ENCODE results near the gene CAPN14.

CAPN14 gene

DNA sequence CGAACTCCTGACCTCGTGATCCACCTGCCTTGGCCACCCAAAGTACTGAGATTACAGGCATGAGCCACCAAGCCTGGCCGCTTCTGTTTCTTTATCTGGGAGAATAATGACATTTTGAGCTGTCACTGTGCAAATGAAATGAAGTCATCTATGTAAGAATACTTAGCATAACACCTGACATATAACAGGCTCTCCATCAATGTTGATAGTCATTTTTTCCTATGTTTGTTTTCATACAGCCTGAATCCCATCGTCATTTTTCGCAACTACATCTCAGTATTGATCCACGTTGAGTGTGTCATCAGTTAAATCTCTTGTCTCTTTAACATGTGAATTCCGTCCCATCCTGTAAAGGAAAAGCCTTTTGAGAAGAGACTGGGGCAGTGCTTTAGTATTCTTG, 6.4 kb upstream of the CAPN14 start:
- FAIRE-seq = no peak

DNA sequence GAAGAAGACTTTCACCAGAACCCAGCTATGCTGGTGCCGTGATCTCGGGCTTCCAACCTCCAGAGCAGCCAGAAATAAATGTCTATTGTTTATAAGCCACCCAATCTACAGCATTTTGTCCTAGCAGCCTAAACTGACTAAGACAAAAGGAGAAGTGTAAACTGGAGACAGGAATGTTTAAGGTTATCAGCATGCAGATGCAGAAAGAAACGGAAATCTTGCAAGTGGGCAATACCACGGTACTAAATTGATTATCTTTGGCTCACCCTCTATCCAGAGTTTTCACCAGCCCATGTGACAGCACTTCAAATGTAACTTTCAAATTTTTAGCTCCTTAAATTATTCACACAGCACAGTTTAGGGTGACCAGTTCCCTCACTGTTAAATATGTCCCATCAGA, 5.7 kb upstream of the CAPN14 start:
- no peak for FAIRE-seq

DNA sequence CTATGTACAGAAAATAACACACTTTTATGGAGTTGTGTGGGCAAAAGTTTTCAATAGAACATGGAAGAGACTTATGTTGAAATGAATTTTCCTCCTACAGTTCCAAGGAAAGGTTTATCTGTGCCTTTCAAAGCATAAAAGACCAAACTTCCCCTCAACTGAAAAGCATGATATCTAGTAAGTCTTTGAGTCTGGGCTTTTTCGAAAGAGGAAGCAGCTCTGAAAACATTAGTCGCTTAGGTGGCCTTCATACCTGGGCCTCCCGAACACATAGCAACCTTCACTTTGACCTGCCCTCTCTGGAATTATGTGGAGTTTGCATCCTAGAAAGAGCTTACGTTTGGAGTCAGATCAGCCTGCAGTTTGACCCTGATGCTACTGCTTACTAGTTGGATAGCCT, 4.8 kb upstream of the CAPN14 start:
- FAIRE-seq = no peak

DNA sequence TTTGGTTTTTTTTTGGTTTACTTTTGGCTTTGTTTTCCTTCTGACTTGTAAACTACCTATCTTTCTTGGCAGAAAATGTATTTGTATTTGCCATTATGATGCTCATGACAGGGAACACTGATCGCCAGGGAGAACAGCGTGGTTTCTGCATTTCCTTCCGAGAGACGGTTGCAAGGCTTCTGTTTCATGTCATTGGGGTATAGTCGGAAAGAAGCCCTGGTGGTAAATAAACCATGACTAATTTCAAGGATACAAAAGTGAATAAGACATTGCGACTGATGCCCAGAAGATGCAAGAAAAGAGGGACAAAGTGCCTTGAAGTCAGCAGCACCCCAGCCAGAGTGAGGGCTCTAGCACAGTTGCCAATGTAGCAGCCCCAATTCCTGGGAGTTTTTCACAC, 4.2 kb upstream of the CAPN14 start:
- no peak for FAIRE-seq

DNA sequence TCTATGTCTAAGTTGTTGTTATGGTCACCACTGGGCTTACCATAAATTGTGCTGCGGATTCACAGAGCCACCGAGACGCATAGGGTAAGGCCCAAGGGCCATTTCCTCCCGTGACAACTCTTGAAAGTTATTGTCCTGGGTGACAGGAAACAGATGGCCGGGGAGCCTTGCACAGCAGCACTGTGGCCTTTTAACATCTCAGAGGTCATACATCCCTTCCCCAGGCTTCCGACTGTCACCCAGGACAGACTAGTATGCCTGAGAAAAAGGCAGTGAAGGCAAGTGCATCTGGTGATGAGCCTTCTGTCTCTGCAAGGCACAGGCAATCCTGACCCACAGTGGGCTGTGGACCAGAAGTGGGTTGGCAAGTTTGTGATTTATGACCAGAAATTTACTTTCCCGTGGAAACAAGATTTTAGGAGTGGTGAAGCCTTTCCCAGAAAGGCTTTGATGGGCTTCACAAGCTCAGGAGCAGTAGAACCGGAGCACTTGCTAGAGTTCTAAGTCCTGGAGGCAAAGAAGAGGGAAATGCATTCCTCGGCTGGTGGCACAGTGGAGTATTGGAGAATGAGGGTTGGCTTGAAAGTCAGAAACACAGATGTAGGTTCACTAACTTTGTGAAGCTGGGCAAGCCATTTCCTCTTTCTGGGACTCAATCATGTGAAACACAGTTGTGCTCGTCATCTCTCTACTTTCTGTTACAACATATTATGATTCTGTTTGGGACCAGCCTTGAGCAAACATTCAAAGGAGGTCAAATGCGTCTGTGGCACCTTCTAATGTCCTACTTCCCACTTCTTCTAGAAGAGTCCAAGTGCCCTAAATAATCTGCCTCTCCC, 2.0 kb upstream of the CAPN14 start:
- no peak for FAIRE-seq

DNA sequence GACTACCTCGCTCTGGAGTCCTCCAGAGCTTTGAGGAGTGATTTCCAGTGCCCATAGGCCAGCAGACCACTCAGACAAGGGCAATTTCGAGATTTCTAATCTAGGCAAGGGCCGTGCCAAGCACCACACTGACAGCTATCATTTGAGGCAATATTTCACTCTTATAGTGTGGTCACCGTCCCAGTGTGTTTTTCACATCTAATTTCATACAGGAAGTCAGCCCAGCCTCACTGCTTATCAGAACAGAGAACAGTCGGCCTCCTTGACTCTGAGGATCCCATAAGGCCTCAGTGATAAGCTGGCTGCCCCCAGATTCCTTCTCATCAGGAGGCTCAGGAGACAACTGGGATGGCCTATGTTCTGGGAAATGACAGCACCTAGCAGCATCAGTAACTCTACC, 581 bp downstream of the CAPN14 start:
- FAIRE-seq = no peak

DNA sequence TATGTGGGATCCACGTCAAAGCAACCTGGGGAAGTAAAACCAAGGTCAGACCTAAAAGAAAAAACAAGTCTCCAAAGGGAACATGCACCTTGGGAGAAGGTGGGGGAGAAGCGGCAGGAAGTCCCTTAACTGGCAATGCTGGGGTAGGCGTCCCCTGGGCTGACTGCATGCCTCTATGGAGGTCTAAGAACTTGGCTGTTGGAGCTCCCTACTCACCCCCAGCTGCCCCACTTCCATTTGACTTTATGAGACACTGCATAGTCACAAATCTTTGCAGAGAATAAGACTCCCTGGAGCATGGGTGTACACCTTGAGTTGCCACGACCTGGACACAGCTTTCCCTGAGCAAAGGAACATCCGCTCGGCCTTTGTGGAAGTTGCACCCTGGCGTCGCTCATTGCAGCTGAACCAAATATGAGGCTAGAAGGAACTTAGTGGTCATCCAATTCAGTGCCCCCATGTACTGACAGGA, 2.8 kb downstream of the CAPN14 start:
- FAIRE-seq = no peak

DNA sequence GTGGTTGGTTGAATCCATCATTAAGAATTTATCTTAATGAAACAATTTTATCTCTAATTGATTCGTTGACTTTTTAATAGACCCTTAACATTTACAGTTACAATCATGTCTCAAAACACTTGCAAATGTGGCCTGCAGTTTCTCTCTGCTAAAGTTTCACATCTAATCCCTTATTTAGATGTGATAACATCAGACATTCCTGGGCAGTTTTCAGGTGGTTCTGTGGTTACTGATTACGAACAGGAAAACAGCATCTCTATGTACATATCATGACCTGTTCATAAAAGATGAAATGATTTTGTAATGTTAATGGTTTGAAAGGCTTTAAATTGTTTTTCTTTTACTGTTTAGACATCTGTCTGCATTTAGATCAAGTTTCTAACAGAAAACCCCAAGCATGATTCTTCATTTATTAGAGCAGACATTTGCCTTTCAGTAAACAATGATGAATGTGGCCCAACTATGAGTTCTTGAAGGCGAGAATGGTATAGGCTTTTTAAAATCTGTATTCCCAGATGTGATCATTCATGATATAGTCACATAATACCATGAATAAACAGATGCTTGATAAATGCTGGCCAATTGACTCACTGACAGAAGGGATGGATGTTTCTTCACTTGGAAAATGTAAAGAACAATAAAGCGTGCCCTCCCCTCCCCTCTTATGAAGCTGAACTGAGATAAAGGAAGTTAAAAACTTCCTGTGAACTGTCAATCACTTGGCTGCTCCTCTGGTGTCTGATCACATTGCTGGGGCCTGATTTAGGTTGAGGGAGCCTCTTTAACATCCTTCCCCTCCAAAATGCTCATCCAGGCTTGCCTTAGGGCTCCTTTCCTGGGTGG, 3.5 kb downstream of the CAPN14 start:
- no peak for FAIRE-seq

DNA sequence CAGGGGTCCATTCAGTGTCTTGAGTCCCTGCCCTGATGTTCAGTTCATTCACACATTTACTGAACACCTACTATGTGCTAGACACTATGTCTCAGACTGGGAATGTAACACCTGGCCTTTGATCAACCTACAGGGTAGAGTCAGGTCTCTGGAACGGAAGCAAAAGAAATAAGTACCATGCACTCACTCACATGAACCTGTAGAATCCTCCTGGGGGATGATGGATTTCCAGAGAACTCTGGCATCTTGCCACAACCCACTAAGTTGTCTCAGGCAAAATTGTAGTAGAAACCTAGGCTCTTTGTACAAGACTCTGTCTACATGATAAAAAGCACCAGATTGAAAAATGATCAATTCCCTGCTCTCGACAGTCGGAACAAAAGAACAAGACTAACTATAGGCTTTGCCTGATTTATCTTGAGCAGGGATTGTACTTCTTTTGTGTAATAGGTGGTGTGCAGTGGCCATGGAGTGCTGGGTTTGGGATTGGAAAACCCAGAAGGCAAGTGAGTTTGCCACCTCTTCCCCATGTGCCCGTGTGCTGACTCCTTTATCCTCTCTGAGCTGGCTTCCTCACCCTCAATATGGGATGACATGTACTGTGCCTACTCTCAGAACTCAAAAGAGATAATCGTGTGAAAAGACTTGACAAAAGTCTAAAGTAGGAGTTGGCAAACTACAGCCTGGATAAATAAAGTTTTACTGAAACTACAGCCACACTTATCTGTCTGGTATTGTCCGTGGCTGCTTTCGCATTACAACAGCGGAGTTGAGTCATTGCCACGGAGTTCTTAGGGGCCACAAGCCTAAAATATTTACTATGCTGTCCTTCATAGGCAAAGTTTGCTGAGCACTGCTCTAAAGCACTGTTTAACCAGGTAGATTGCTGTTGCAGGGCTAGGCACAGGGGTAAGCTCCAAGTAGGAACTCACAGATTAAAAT, 4.4 kb downstream of the CAPN14 start:
- no peak for FAIRE-seq

DNA sequence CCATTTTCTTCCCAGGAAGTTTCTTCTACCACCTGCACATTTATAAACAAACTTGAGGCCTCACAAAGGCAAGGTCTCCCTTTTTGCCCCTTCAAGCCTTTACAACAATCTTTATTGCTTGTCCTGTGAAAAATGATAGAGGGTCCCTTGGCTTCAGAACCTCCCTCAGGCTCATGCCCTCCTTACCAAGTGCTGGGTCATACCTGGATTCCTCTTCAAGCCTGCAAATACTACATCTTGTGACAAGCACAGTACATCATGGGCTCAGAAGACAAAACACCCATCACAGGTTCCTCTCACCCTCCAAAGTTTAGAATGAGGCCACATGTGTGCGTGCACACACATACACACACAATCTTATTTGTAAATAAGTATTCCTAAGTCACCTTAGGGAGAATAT, 9.1 kb downstream of the CAPN14 start:
- FAIRE-seq = no peak

DNA sequence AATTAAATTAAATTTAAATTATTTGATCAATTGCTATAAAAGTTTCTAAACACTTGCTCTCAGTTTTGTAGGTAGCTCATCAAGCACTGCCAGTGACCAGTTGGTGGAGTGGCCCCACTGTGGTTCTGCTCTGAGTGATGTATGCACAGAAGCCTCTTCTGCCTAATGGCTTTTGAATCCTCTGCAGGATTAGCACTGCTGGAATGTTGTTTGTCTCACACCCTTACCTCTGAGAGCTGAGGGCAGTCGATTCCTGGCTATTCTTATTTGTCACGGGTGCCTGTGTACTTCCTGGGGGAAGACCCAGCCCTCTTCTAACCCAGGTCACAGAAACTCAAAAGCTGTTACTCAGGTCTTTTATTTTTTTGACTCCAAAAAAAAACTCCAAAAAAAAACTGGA, 9.5 kb downstream of the CAPN14 start:
- FAIRE-seq = no peak

DNA sequence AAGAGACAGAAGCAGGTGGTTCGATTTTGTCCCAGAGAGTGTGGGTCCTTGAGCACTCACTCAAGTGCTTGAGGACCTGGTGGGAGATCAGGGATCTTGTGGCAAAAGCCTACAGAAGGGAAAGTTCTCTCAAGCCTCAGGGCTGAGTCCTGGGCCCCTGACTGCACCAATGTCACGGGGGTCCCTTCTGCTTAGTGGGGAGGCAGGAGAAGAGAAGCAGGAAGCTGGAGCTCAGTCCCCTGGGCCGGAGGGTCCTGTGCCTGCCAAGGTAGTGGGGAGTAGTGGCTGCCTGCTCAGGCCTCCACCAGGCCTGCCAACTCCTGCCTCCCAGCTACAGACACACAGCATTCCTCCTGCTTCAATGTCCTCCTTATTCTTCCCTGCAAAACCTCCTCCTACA, 11.7 kb downstream of the CAPN14 start:
- FAIRE-seq = no peak

DNA sequence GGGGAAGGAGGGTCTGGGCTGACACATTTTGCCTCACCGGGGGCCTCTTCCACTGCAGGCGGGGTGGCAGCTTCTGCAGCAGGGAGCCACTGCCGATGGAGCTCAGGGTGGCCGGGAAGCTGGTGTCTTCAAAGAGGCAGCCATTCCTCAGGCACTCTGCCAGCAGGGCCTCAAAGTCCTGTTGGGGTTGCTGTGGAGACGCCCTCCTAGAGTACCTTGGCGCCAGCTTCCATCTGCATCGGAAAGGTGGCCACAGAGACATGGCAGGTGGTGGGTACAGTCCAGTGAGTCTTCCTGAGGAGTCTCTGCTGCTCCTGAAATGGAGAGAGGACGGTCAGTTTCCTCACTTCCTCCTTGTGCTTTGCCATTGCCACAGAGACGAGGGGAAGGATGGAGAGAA, 12.1 kb downstream of the CAPN14 start:
- FAIRE-seq = no peak

DNA sequence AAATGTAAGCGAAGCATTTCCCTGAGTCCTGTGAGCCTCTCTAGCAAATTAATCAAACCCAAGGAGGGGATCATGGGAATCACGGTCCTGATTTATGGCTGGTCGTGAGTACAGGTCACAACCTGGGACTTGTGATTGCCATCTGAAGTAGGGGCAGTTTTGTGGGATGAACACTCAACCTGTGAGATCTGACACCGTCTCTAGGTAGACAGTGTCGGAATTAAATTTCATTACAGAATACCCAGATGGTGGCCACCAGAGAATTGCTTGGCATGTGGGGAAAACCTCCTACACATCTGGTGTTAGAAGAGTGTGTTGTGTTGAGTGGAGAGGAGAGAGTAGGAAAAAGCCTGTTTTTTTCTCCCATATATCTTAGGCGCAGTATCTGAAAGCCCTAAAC, 12.5 kb downstream of the CAPN14 start:
- FAIRE-seq = no peak

DNA sequence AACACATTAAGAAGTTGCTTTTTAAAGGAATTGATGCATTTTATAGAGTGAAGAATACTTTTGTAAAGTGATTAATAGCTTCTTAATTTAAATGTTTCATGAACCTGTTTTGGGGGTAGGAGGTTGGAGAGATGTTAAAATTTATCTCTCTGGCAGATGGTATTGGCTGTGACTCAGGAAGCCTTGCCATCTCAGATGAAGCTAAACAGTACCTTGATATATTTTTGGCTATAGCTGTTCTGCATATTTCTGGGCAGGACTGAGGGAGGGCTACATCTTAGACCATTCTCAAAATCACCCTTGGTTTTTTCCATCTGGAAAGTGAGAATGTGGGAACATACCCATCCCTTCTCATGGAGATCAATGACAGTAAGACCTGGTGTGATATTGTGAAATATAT, 13.4 kb downstream of the CAPN14 start:
- no peak for FAIRE-seq

DNA sequence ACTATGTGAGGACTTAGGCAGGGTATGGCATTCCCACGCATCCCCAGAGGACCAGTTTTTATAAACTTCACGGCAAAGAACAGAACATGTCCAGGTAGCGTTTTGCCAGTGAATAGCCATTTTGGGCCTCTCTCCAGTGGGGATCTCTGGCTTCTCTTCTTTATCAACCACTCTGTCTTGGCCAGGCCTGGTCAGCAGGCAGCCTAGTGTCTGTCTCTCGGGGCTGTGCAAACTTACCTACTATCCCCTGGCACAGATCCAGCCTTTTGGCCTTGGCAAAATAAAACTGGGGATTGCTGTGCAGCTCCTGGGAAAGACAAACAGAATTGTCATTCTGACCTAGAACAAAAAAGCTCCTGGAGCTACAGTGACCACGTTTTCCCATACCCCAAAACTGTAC, 14.5 kb downstream of the CAPN14 start:
- no peak for FAIRE-seq

DNA sequence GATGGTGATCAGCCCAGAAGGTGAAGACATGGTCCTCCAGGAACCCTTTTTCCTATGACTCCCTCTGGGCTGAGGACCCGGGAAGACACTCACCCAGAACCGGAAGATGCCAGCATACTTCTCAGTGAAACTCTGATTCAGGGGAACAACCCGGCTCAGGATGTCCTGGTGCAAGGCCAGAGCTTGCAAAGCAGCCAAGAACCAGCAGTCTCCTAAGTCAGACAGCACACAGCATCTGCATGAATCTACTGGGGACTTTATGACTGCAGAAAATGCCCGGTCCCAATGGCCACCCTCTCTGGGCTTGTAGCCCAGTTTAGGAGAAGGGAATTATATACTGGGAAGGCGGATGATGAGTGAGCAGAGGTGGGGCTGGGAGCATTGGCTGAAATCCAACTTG, 15.3 kb downstream of the CAPN14 start:
- FAIRE-seq = no peak

DNA sequence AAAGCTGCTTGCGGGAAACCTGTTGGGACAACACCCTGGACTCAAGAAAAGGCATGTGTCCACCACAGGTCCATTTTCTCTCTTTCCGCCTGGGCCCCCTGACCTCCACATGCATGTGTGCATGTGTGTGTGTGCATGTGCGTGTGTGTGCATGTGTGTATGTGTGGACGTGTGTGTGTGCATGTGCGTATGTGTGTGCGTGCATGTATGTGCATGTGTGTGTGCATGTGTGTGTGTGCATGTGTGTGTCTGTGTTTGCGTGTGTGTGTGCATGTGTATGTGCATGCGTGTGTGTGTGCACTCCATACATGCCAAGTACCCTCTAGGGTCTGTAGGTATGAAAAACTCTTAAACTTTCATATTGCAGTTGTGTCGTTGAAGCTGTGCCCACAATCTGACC, 16.3 kb downstream of the CAPN14 start:
- no peak for FAIRE-seq

DNA sequence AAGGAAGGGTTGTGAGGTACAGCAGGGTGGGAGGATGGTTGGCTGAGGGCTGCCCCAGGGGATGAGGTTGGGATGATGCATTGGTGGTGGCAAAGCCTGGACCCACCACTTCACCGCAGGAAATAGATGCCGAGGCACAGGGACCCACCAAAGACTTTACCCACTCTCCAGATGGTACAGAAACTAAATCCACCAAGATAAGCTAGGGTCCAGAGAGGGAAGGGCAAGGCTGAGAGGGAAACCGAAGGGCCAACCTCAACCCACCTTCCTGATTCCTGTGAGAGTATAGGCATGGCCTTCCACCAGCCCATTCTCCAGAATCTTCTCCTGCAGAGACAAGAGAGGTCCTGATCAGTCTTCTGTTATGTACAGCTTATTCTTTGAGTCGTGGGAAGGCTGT, 18.1 kb downstream of the CAPN14 start:
- no peak for FAIRE-seq

DNA sequence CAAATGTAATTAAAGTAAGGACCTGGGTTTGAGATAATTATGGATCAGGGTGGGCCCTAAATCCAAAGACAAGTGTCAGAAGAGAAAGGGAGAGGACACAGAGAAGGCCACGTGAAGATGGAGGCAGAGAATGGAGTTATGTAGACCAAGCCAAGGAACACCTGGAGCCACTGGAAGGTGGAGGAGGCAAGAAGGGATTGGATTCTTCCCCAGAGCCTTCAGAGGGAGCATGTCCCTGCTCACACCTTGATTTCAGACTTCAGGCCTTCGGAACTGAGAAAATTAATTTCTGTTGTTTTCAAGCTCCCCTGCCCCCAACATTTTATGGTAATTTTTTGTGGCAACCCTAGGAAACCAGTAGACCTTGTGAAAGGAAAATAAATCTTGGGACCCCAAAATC, 19.6 kb downstream of the CAPN14 start:
- no peak for FAIRE-seq

DNA sequence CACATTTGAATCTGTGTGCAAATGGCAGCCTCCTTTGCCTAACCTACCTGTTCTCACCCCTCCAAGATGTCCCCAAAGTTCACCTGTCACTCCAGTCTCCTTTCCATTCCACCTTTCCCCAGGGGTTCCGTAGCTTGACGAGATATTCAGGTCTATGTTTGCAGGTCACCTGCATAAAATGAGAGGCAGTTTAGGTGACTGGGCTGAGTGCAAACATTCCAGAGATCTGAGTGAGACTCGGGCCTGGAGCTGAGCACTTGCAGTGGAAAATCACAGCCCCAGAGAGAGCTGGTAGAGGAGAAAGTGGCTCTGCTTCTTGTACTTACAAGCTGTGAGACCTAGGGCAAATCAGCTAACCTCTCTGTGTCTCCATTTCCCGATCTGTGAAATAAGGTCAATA, 20.1 kb downstream of the CAPN14 start:
- FAIRE-seq = no peak

DNA sequence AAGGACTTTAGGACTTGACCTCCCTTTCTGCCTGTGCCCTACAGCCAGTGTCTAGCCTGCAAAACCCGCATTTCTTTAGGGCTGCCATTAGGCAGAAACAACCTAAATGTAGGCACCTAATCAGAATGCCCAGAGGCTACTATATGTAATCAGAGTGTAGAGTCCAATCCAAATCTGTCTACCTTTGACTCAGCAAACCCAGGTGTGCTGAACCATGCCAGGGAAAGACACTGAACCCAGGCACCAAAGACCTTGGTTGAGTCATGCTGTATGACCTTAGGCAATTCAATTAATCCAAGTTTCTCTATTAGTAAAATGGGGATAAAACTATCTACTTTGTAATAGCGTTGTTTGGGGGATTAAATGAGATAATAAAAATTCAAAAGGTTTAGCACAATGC, 20.7 kb downstream of the CAPN14 start:
- FAIRE-seq = no peak

DNA sequence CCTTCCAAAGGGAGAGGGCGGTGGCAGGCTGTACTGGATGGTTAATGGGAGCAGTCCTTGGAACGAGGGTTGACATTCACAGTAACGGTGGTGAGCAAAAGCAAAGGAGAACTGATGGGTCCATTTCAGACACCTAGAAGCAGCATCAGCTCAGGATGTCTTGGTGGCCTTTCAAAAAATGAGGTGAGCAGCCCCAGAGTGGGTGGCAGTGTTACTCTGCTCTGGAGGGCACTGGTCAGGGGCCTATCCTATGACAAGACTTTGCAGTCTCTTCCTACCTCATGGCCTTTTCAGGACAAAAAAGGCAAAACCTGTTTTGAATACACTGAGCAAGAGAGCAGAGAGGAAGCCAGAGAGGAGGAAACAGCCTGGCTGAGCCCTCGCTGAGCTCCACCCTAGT, 23.5 kb downstream of the CAPN14 start:
- no peak for FAIRE-seq

All from endometrium (tissue), 2 donors.